Islet precursor cell (in vitro differentiated cells): ENCODE measurements around the gene CSNK2B.

ENCODE experiments used
- DNase-seq: peaks from one replicate; pipeline ENCODE4 v3.0.0-alpha.2; 2018

The CSNK2B gene

GRCh38 chr6:31662124-31662723 is 3.7 kb upstream of the CSNK2B start:
- no peak for DNase-seq

DNA sequence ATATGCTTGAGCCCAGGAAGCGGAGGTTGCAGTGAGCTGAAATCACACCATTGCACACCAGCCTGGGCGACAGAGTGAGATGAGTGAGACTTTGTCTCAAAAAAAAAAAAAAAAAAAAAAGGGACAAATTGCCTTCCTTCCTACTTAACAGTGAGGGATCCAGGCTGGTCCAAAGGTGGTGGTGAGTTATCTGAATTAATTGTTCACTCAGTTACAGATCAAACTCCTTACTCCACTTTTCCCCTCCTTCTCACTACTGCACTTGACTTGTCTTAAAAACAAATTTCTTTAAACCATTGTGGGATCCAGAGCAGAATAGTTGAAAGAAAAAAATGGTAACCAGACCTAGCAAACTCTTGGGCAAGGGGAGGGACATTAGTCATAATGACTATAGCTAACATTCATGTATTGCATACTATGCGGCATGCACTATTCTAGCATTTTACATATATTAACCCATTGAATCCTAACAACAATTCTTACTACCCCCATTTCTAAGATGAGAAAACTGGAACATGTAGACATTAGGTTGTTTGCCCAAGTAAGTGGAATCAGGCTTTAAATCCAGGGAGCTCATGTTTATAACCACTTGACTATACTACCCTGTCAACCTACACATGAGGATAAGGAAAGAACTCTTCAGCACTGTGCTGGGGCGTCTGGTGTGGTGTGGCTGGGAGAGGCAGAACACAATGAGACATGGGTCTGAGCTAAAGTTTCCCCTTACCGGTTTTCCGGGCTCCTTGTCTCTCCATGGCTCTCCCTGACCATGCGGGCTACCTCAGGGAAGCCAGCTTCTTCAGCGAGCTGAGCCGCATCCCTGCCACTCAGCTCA is 2.5 kb upstream of the CSNK2B start:
- DNase-seq: no peak

GRCh38 chr6:31663961-31664789 is 1.7 kb upstream of the CSNK2B start:
- peak; percentile 77 for DNase-seq

- DNase-seq: peak; percentile 89
Measured at GRCh38 chr6:31664790-31665500, 935 bp upstream of the CSNK2B start, which contains the start of gene GPANK1. Gene GPANK1, minus strand, starts transcription at chr6:31664997. Its CDS starts 519 bp downstream, at chr6:31664478.

GRCh38 chr6:31666337-31666965 is 571 bp downstream of the CSNK2B start:
- no peak for DNase-seq

- no peak for DNase-seq
Measured at GRCh38 chr6:31669676-31670075, 3.8 kb downstream of the CSNK2B start, which contains the start of gene LY6G5B. Gene LY6G5B, plus strand, starts transcription at chr6:31669976. Its CDS starts 975 bp downstream, at chr6:31670951.

DNA sequence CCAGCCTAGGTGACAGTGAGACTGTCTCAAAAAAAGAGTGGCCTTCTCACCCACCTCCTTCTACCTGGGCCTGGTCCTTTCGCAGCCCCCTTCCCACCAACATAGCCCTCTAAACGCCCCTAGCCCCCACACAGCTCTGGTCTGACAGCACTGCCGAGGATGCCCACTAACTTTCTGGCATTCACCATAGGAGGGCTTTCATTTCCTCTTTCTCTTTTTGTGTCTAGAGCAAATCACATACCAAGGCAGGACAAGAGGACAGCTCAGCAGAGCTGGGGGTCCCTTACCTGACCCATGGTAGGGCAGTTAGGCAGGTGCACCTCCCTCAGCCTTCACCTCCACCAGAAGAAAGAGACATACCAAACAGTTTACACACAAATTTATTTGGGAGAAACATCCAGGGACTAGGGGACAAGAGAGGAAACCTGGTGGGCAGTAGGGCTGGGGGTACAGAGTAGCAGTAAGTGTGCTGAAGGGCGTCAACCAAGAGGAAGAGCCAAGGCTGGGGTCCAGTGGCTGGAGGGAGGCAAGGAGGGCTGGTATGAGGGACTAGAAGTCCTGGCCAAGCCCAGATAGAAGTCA is 10.5 kb downstream of the CSNK2B start:
- DNase-seq: no peak

GRCh38 chr6:31676904-31677303 is 11.0 kb downstream of the CSNK2B start:
- no peak for DNase-seq

- no peak for DNase-seq
Measured at GRCh38 chr6:31677955-31678354, 12.1 kb downstream of the CSNK2B start.

- DNase-seq: peak; percentile 89
Measured at GRCh38 chr6:31680226-31681134, 14.6 kb downstream of the CSNK2B start, which contains the start of gene LY6G5C. Gene LY6G5C, minus strand, starts transcription at chr6:31681067. Its CDS starts 694 bp downstream, at chr6:31680373.

GRCh38 chr6:31681135-31681671 is 15.3 kb downstream of the CSNK2B start:
- DNase-seq: peak; percentile 65

GRCh38 chr6:31683591-31683990 is 17.7 kb downstream of the CSNK2B start:
- DNase-seq: no peak

DNA sequence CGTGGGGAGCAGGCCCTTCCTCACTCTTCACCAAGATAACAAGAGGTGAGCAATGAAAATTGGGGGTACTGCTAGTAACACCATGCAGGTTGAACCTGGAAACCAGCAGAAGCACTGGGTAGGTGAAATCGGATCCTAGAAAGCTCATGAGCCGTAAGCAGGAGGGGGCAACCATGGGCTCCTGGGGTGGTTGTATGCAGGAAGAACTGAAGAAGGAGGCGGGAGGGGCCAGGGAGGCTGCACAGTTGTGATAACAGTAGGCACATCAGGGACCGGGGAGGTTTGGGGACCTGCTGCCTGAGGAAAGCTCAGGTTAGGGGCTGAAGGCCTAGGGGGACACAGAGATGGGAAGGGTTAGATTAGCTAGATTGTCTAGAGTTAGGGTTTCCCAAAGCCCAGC is 20.6 kb downstream of the CSNK2B start:
- no peak for DNase-seq

- DNase-seq: no peak
Measured at GRCh38 chr6:31687321-31687720, 21.4 kb downstream of the CSNK2B start.

DNA sequence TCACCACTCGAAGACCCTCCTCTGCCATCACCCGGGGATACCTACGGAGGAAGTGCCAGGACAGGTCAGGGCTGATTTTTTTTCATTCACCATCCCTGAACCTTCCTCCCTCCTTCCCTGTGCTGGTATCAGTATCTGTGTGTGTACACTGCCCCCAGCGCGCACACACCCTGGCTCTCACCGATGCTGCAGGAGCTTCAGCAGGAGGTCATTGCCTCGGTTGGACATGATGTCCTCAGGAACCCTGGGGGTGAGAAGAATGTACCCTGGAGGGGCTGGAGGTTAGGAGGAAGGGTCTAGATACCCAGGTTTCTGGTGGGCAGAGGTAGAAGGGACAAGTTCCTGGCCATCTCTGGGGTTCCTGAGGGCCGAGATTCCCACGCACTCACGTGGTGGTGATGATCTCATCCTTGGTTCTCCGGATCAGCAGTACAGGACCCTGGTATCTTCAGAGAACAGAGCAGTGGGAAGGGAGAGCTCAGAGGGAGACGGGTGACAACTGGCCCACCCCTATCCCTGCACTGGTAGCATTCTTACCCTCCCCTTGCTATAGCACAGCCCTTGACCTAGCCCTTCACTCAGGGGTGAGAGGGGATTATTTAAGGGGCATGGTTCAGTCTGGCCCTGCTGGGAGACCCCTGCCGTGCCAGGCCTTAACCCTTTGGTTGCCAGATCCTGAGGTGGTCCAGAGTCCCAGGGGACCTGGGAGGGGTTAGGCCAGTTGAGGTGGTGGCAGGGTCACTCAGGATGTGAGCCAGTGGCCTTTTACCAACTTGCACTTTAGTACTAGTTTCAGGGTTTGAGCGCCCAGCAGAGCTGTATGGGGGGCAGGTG is 22.2 kb downstream of the CSNK2B start:
- no peak for DNase-seq

DNA sequence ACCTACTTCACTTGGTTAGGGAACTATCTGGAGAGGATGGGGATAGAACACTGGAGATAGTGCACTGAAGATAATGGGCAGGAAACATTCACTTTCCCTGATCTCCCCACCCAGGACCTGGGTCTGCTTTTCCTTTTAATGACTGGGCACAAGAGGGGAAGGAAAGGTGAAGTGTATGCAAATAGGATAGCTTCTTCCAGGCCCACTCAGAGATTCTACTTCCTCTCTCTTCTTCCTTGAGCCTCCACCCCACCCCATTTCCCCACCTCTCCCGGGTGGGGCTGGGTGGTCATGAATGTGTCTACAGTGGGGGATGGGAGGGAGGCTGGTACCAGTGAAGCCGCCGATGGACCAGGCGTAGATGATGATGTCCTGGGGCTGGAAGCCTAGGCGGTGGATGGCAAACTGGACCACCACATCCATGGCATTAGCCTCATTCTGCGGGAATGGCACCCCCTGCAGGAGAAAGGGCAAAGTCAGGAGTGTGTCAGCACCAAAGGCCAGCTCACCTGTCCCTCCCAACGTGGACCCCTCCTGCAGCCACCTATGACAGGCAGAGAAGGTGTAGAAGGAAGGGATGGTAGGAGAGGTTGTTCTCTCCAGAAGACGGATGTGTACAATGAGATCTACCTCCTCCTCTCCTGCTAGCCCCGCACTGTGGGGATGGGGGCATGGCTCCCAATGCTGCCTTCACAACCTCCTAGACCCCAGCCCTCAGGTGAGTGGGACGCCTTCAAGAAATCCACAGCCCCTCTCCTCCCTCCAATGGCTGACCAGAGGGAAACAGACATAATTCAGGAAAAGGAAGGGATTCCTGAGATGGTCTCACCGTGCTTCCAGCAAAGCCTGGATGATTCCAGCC is 23.6 kb downstream of the CSNK2B start:
- no peak for DNase-seq

DNA sequence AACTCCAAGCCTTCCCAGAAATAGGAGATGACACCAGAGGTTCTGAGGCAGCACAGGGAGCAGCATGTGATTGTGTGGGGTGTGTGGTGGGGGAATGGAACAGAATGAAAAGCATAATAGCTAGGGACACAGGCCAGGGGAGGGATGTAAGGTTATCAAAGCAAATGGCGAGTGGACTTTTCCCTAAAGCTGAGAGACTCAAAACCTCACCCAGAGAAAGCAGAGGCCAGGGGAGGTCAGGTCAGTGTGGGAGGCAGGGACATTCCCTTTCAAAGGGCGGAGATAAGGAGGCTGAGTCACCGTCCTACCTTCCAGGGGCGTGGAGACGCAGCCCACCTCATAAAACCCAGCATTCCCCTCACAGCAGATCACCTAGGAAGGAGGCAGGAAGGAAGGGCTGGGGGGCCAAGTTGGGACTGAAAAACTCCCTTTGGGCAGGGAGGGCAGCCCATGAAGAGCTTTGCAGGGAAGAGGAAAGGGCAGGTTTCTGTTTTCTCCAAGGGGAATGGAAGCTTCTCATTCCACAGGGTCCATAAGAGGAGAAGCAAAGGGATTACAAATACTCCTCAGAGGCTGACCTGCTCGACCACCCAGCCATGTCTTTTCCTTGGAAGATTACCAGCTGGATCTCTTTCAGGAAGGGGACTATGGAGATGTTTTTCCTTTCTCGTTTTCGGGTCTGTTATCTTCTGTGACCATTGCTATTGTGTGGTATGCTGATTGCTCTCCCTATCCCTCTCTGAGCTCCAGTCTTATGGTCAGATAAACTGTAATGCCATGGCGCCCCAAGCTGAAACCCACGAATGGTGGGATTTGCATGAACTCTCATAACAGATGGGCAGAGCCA is 24.6 kb downstream of the CSNK2B start:
- peak; percentile 88 for DNase-seq
